ENCODE measurements around the gene RNF214. TPM values are rescaled to one million over a fixed set of nuclear protein-coding genes. Genes with fewer than 3 reads are reported as not detected.
A peak's percentile ranks its signal among the peaks of the same experiment; 100 is the strongest.
"Not testable (repeated sequence)": the region's sequence is repeated elsewhere in the genome, so short reads cannot be mapped to it uniquely, and the experiment has no call there.

The RNF214 gene
- polyA plus RNA-seq, 3 donors = 6.4 to 13.8 (median 7.8) TPM

DNA sequence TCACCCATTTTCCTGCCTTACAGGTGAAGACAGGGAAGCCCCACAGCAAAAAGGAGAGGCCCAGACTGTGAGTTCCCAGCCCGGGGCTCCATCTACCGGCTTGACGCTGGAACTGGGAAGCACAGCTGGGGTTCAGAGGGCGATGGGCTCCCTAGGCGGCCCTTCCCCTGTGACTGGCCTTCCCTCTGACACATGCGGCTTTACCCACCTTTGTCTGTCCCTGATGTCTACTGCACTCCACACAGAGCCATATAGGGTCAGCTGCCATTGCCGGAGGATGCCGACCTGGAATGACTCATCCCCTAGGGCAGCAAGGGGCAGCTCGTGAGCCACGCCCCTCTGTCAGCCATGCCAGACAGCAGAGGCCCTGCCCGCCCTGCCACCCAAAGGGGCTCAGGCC is 25.6 kb upstream of the RNF214 start:
- intact Hi-C loops (cut with micrococcal nuclease) = loop anchor here in 1 of 2 donors (5.0 kb wide), 1 partner anchor 75 kb away; no protein-coding TSS in a partner anchor
- not testable (repeated sequence) for H3K9ac ChIP-seq (ENCODE audit: insufficient read depth, low read length, poor library complexity, severe bottlenecking); H3K4me1 ChIP-seq (ENCODE audit: control insufficient read depth in 1 of 2, insufficient read depth in 2 of 2, low read length in 2 of 2); H3K27me3 Mint-ChIP-seq (ENCODE audit: low read depth in 3 of 3); H3K4me3 Mint-ChIP-seq; DNase-seq; H3K4me3 ChIP-seq (replicated peaks in 1 of 3; ENCODE audit: low read depth in 2 of 3, low read length in 3 of 3); H3K27me3 ChIP-seq (ENCODE audit: control insufficient read depth in 2 of 2, insufficient read depth in 2 of 2, low read length in 2 of 2); H3K9me3 ChIP-seq (replicated peaks in 1 of 2; ENCODE audit: control insufficient read depth in 1 of 2, insufficient read depth in 1 of 2, low read length in 2 of 2); H2AFZ ChIP-seq (ENCODE audit: insufficient read depth, low read depth, low read length, poor library complexity, severe bottlenecking); H4K20me1 ChIP-seq (ENCODE audit: insufficient read depth, low read length); H3K4me1 Mint-ChIP-seq; H3K79me2 ChIP-seq (ENCODE audit: insufficient read depth, low read length); H3K27ac ChIP-seq (ENCODE audit: low read depth in 1 of 2, low read length in 2 of 2); H3K27ac Mint-ChIP-seq; H3K4me2 ChIP-seq (replicated peaks; ENCODE audit: extremely low read depth, low read length, poor library complexity, severe bottlenecking); H3K9me3 Mint-ChIP-seq
- no CpG with 5 or more reads among the region's 11 CpGs for WGBS (ENCODE audit: insufficient coverage)
- peaks cover 37 to 59% of the 10 kb centered on the region in 2 donors for H3K36me3 ChIP-seq (replicated peaks in 1 of 2; ENCODE audit: control insufficient read depth in 1 of 2, insufficient read depth in 2 of 2, low read length in 2 of 2)
- peaks cover 55 to 65% of the 10 kb centered on the region in 2 donors for H3K36me3 Mint-ChIP-seq

DNA sequence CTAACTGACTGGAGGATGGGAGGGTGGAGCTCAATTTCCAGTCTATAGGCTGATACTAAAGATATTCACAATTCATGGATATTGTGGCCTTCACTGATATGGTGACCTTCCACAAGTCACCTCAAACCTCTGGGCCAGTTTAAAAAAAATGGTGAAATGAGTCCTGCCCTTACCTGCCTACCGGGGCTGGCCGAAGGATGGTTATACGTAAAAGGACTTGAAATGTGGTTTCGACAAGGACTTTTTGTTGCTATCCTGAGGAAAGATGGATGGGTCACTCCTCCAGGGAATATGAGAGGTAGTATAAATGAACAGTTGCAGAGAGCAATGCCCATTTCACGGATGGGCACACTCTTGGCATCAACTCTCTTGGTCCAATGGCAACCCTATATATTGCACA is 25.0 kb upstream of the RNF214 start:
- not testable (repeated sequence) for H3K9me3 ChIP-seq (replicated peaks in 1 of 2; ENCODE audit: control insufficient read depth in 1 of 2, insufficient read depth in 1 of 2, low read length in 2 of 2); H3K27ac ChIP-seq (ENCODE audit: low read depth in 1 of 2, low read length in 2 of 2); H3K9ac ChIP-seq (ENCODE audit: insufficient read depth, low read length, poor library complexity, severe bottlenecking); H3K27ac Mint-ChIP-seq; DNase-seq; H3K4me2 ChIP-seq (replicated peaks; ENCODE audit: extremely low read depth, low read length, poor library complexity, severe bottlenecking); H3K4me1 ChIP-seq (ENCODE audit: control insufficient read depth in 1 of 2, insufficient read depth in 2 of 2, low read length in 2 of 2); H3K9me3 Mint-ChIP-seq; H2AFZ ChIP-seq (ENCODE audit: insufficient read depth, low read depth, low read length, poor library complexity, severe bottlenecking); H3K4me3 ChIP-seq (replicated peaks in 1 of 3; ENCODE audit: low read depth in 2 of 3, low read length in 3 of 3); H4K20me1 ChIP-seq (ENCODE audit: insufficient read depth, low read length); H3K4me1 Mint-ChIP-seq; H3K4me3 Mint-ChIP-seq; H3K79me2 ChIP-seq (ENCODE audit: insufficient read depth, low read length); H3K27me3 Mint-ChIP-seq (ENCODE audit: low read depth in 3 of 3); H3K27me3 ChIP-seq (ENCODE audit: control insufficient read depth in 2 of 2, insufficient read depth in 2 of 2, low read length in 2 of 2)
- intact Hi-C loops (cut with micrococcal nuclease) = loop anchor here in 1 of 2 donors (5.0 kb wide), 1 partner anchor 75 kb away; no protein-coding TSS in a partner anchor
- peaks cover 37 to 65% of the 10 kb centered on the region in 2 donors for H3K36me3 ChIP-seq (replicated peaks in 1 of 2; ENCODE audit: control insufficient read depth in 1 of 2, insufficient read depth in 2 of 2, low read length in 2 of 2)
- no CpG with 5 or more reads among the region's 5 CpGs for WGBS (ENCODE audit: insufficient coverage)
- peaks cover 59 to 71% of the 10 kb centered on the region in 2 donors for H3K36me3 Mint-ChIP-seq

DNA sequence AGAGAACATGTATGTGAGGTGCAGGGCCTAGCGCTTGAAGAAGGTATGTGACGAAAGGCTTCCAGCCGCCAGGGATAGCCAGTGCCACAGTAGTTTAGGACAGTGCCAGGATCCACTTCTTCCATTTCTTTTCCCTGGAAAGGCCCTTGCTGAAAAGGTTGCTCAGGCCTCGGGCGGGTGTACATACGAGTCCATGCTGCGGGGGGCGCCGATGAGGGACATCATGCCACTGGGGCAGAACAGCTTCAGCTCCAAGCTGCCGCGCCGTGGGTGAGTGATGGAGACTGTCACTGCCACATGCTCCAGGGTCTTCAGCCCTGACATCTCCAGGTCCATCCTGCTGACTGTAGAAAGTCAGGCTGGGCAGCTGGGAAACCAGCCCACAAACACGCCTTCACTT is 23.8 kb upstream of the RNF214 start:
- Mint-ChIP-seq H3K36me3 (peaks cover 60 to 73% of the 10 kb centered on the region in 2 donors), H3K27ac (peak overlapping the region in 1 of 7 donors; percentile 33)
- not testable (repeated sequence) for H3K27ac ChIP-seq (ENCODE audit: low read depth in 1 of 2, low read length in 2 of 2); H3K9me3 Mint-ChIP-seq; H4K20me1 ChIP-seq (ENCODE audit: insufficient read depth, low read length); H3K79me2 ChIP-seq (ENCODE audit: insufficient read depth, low read length); H3K4me1 ChIP-seq (ENCODE audit: control insufficient read depth in 1 of 2, insufficient read depth in 2 of 2, low read length in 2 of 2); H3K4me3 Mint-ChIP-seq; H3K4me1 Mint-ChIP-seq; H3K27me3 Mint-ChIP-seq (ENCODE audit: low read depth in 3 of 3); H2AFZ ChIP-seq (ENCODE audit: insufficient read depth, low read depth, low read length, poor library complexity, severe bottlenecking); DNase-seq; H3K27me3 ChIP-seq (ENCODE audit: control insufficient read depth in 2 of 2, insufficient read depth in 2 of 2, low read length in 2 of 2); H3K4me3 ChIP-seq (replicated peaks in 1 of 3; ENCODE audit: low read depth in 2 of 3, low read length in 3 of 3); H3K9ac ChIP-seq (ENCODE audit: insufficient read depth, low read length, poor library complexity, severe bottlenecking); H3K4me2 ChIP-seq (replicated peaks; ENCODE audit: extremely low read depth, low read length, poor library complexity, severe bottlenecking); H3K9me3 ChIP-seq (replicated peaks in 1 of 2; ENCODE audit: control insufficient read depth in 1 of 2, insufficient read depth in 1 of 2, low read length in 2 of 2)
- H3K36me3 ChIP-seq (replicated peaks in 1 of 2; ENCODE audit: control insufficient read depth in 1 of 2, insufficient read depth in 2 of 2, low read length in 2 of 2) = peaks cover 40 to 66% of the 10 kb centered on the region in 2 donors
- intact Hi-C loops (cut with micrococcal nuclease) = loop anchor here (2.0 to 5.0 kb wide), 2 partner anchors 76 kb away; no protein-coding TSS in a partner anchor
- 100% methylated on average over 3 of the region's 13 CpGs for WGBS (ENCODE audit: insufficient coverage)

DNA sequence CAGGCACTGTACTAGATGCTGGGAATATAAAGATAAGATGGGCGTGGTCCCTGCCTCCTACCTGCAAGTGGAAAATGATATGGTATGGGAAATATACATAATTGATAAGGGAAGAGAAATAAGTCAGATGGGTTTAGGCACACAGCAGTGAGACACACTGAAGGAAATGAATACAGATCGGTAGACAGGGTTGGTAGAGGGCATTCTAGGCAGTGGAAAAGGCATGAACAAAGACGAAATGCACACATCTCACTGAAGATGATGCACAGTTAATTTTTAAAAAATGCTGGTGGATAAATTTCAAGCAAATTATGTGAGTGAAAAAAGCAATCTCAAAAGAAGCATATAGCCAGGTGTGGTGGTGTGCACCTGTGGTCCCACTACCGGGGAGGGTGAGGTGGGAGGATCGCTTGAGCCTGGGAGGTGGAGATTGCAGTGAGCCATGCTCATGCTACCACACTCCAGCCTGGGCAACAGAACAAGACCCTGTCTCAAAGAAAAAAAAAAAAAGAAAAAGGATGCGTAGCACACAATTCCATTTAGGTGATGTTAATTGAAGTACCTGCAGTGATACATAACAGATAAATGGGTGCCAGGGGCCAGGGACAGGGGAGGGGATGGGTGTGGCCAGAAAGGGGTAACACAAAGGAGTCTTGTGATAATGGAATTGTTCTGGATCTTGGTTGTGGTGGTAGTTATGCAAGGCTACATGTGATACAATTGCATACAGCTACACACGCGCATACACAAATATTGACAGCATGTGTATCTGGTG is 22.9 kb upstream of the RNF214 start:
- H3K79me2 ChIP-seq (ENCODE audit: insufficient read depth, low read length); H3K4me3 ChIP-seq (replicated peaks in 1 of 3; ENCODE audit: low read depth in 2 of 3, low read length in 3 of 3); DNase-seq; H3K9me3 Mint-ChIP-seq; H3K27ac ChIP-seq (ENCODE audit: low read depth in 1 of 2, low read length in 2 of 2); H3K27ac Mint-ChIP-seq; H3K4me3 Mint-ChIP-seq; H3K4me1 ChIP-seq (ENCODE audit: control insufficient read depth in 1 of 2, insufficient read depth in 2 of 2, low read length in 2 of 2); H3K27me3 Mint-ChIP-seq (ENCODE audit: low read depth in 3 of 3); H2AFZ ChIP-seq (ENCODE audit: insufficient read depth, low read depth, low read length, poor library complexity, severe bottlenecking); H3K4me1 Mint-ChIP-seq; H4K20me1 ChIP-seq (ENCODE audit: insufficient read depth, low read length); H3K27me3 ChIP-seq (ENCODE audit: control insufficient read depth in 2 of 2, insufficient read depth in 2 of 2, low read length in 2 of 2); H3K9me3 ChIP-seq (replicated peaks in 1 of 2; ENCODE audit: control insufficient read depth in 1 of 2, insufficient read depth in 1 of 2, low read length in 2 of 2); H3K4me2 ChIP-seq (replicated peaks; ENCODE audit: extremely low read depth, low read length, poor library complexity, severe bottlenecking); H3K9ac ChIP-seq (ENCODE audit: insufficient read depth, low read length, poor library complexity, severe bottlenecking): not testable (repeated sequence)
- H3K36me3 Mint-ChIP-seq = peaks cover 58 to 73% of the 10 kb centered on the region in 2 donors
- peaks cover 38 to 66% of the 10 kb centered on the region in 2 donors for H3K36me3 ChIP-seq (replicated peaks in 1 of 2; ENCODE audit: control insufficient read depth in 1 of 2, insufficient read depth in 2 of 2, low read length in 2 of 2)
- WGBS (ENCODE audit: insufficient coverage) = 96% methylated on average over 4 of the region's 8 CpGs
- intact Hi-C loops (cut with micrococcal nuclease) = loop anchor here (2.0 to 5.0 kb wide), 2 partner anchors 77 kb away; no protein-coding TSS in a partner anchor
